Measurements from ENCODE around the gene CABYR.

- no peak for TF ChIP-seq CTCF (IDR thresholded peaks at IDR 0.05)
- no peak for TF ChIP-seq POLR2A (IDR thresholded peaks at IDR 0.05)
- TF ChIP-seq POLR2AphosphoS5 (IDR thresholded peaks at IDR 0.05; ENCODE audit: insufficient read depth in 1 of 2, low read depth in 1 of 2) = no peak
Measured at GRCh38 chr18:24190590-24190989, 51.7 kb downstream of the CABYR start.
